Measurements from ENCODE around the gene SMO.

SMO gene

DNA sequence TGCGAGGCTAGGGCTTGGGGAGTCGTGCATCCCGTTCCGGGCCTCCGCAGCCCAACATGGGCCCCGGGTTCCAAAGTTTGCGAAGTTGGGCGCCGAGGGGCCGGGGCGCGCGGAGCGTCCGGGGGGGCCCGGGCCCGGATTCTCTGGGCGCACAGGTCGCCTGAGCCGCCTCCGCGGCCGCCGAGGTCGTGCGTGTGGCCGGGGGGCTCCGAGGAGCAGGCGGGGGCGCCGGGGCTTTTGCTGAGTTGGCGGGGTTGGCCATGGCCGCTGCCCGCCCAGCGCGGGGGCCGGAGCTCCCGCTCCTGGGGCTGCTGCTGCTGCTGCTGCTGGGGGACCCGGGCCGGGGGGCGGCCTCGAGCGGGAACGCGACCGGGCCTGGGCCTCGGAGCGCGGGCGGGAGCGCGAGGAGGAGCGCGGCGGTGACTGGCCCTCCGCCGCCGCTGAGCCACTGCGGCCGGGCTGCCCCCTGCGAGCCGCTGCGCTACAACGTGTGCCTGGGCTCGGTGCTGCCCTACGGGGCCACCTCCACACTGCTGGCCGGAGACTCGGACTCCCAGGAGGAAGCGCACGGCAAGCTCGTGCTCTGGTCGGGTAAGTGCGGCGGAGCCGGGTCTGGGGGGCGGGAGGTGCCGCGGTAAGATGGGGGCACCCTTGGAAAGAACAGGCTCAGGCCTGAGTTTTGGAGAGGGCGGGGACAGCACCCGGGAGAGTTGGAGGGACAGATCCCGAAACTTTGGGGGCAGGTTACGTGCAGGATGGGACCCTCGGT is 643 bp downstream of the SMO start:
- Mint-ChIP-seq H3K4me3 (peak overlapping the region; percentile 66), H3K36me3 (ENCODE audit: low read depth) (no peaks in the 10 kb centered on the region), H3K27ac (no peak overlapping the region), H3K9me3 (no peaks in the 10 kb centered on the region), H3K27me3 (peaks cover 52% of the 10 kb centered on the region), H3K4me1 (peaks cover 13% of the 10 kb centered on the region)
- DNase-seq, result no peak
- ATAC-seq, result peak; percentile 27

DNA sequence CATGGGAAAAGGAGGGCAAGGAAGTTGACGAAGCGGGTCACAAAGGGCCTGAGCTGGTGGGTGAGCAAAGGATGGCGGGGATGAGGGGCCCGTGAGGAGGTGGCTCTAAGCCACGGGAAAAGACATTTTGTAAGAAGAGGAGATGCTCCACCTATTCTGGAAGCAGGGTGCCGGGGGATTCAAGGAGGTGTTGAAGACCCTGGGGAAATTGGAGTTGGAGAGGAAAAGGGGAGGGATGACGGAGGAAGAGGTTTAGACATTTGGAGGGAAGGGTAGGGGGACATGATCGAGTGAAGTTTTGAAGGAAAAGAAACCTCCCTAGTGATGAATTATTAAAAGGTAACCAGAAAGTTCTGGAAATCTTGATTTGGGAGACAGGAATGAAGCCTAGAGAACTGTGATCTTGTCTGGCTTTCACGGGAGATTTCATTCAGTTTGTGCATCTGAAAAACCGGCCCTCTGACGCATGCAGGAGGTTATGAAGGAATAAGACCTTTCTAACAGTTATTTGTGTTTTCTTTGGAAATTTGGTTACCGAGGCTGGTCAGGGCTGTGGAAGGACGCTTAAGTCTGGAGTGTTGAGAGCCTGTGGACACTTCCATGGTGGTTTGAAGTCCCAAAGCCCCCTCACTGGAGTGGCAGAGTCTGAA is 1.4 kb downstream of the SMO start:
- ATAC-seq, result no peak
- Mint-ChIP-seq H3K27ac (no peak overlapping the region), H3K4me1 (peaks cover 13% of the 10 kb centered on the region), H3K9me3 (no peaks in the 10 kb centered on the region), H3K36me3 (ENCODE audit: low read depth) (no peaks in the 10 kb centered on the region), H3K27me3 (peaks cover 51% of the 10 kb centered on the region), H3K4me3 (peak overlapping the region; percentile 66)
- DNase-seq, result no peak

- Mint-ChIP-seq H3K4me3 (no peak overlapping the region), H3K4me1 (peaks cover 13% of the 10 kb centered on the region), H3K27me3 (peaks cover 44% of the 10 kb centered on the region), H3K27ac (no peak overlapping the region), H3K9me3 (no peaks in the 10 kb centered on the region), H3K36me3 (ENCODE audit: low read depth) (no peaks in the 10 kb centered on the region)
- no peak for DNase-seq
- no peak for ATAC-seq
Measured at GRCh38 chr7:129191272-129191671, 2.8 kb downstream of the SMO start.

- ATAC-seq, result no peak
- H3K9me3 Mint-ChIP-seq, result no peaks in the 10 kb centered on the region
- no peak for DNase-seq
- H3K4me3 Mint-ChIP-seq, result no peak overlapping the region
- H3K4me1 Mint-ChIP-seq, result peaks cover 8% of the 10 kb centered on the region
- H3K27me3 Mint-ChIP-seq, result peaks cover 30% of the 10 kb centered on the region
- H3K36me3 Mint-ChIP-seq (ENCODE audit: low read depth), result no peaks in the 10 kb centered on the region
- H3K27ac Mint-ChIP-seq, result no peak overlapping the region
Measured at GRCh38 chr7:129193892-129194291, 5.5 kb downstream of the SMO start.

DNA sequence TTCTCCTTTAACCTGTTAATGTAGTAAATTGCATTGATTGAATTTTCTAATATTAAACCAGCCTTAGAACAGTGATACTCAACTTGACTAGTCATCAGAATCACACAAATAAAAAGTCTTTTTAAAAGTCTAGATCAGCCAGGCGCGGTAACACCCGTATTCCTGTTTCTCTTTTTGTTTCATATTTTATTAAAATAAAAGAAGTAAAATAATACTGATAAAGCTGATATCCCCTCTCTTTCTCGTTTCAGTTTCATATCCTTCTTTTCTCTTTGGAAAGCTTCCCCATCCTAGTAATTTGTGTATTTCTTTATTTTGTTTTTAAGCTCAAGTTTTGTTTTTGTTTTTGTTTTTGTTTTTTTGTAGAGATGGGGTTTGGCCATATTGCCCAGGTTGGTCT is 9.3 kb downstream of the SMO start:
- no peak overlapping the region for H3K27ac Mint-ChIP-seq
- H3K9me3 Mint-ChIP-seq, result no peaks in the 10 kb centered on the region
- H3K4me1 Mint-ChIP-seq, result no peaks in the 10 kb centered on the region
- peaks cover 2% of the 10 kb centered on the region for H3K27me3 Mint-ChIP-seq
- ATAC-seq (no peak), DNase-seq (no peak)
- no peaks in the 10 kb centered on the region for H3K36me3 Mint-ChIP-seq (ENCODE audit: low read depth)
- H3K4me3 Mint-ChIP-seq, result no peak overlapping the region

DNA sequence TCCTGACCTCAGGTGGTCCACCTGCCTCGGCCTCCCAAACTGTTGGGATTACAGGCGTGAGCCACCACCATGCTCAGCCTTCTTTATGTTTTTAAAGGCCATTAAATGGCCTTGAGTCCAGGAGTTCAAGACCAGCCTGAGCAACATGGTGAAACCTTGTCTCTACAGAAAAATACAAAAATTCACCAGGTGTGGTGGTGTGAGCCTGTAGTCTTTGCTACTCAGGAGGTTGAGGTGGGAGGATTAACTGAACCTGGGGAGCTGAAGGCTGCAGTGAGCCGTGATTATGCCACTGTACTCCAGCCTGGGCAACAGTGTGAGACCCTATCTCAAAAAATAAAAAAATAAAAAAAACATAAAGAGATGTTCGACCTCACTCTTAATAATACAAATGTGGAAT is 11.0 kb downstream of the SMO start:
- H3K9me3 Mint-ChIP-seq, result no peaks in the 10 kb centered on the region
- ATAC-seq (no peak), DNase-seq (no peak)
- no peak overlapping the region for H3K4me3 Mint-ChIP-seq
- H3K36me3 Mint-ChIP-seq (ENCODE audit: low read depth), result no peaks in the 10 kb centered on the region
- peaks cover 2% of the 10 kb centered on the region for H3K27me3 Mint-ChIP-seq
- no peak overlapping the region for H3K27ac Mint-ChIP-seq
- H3K4me1 Mint-ChIP-seq, result no peaks in the 10 kb centered on the region

GRCh38 chr7:129202058-129202777 is 13.8 kb downstream of the SMO start:
- Mint-ChIP-seq H3K9me3 (no peaks in the 10 kb centered on the region), H3K4me1 (no peaks in the 10 kb centered on the region), H3K27me3 (peaks cover 2% of the 10 kb centered on the region), H3K36me3 (ENCODE audit: low read depth) (no peaks in the 10 kb centered on the region), H3K4me3 (no peak overlapping the region), H3K27ac (no peak overlapping the region)
- ATAC-seq, result no peak
- DNase-seq, result no peak

DNA sequence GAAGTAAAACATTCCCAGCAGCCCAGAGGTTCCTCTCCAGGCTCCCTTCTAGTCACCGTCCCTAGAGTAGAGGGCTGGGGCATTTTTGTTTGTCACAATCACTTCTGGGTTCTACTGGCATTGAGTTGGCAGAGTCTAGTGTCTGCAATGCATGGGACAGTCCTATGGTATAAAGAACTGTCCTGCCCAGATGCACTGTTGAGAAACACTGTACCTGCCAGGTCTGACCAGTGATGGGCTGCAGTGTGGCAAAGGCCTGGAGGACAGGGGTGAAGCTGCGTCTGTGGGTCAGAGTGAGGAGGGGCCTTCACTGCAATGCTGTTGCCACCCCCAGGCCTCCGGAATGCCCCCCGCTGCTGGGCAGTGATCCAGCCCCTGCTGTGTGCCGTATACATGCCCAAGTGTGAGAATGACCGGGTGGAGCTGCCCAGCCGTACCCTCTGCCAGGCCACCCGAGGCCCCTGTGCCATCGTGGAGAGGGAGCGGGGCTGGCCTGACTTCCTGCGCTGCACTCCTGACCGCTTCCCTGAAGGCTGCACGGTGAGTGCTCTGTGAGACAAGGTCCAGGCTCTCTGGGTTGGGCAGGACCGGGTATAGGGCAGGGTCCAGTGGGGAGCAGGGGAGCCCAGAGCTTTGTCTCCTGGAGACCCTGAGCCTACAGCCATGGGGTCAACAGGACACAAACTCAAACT is 14.8 kb downstream of the SMO start:
- Mint-ChIP-seq H3K4me3 (no peak overlapping the region), H3K36me3 (ENCODE audit: low read depth) (no peaks in the 10 kb centered on the region), H3K27me3 (peaks cover 2% of the 10 kb centered on the region), H3K9me3 (no peaks in the 10 kb centered on the region), H3K27ac (no peak overlapping the region), H3K4me1 (no peaks in the 10 kb centered on the region)
- DNase-seq, result no peak
- no peak for ATAC-seq

GRCh38 chr7:129205126-129205818 is 16.8 kb downstream of the SMO start:
- DNase-seq (no peak), ATAC-seq (no peak)
- Mint-ChIP-seq H3K36me3 (ENCODE audit: low read depth) (no peaks in the 10 kb centered on the region), H3K4me3 (no peak overlapping the region), H3K27me3 (no peaks in the 10 kb centered on the region), H3K27ac (no peak overlapping the region), H3K4me1 (no peaks in the 10 kb centered on the region), H3K9me3 (no peaks in the 10 kb centered on the region)

- Mint-ChIP-seq H3K4me3 (no peak overlapping the region), H3K27ac (no peak overlapping the region), H3K9me3 (no peaks in the 10 kb centered on the region), H3K4me1 (no peaks in the 10 kb centered on the region), H3K27me3 (no peaks in the 10 kb centered on the region), H3K36me3 (ENCODE audit: low read depth) (no peaks in the 10 kb centered on the region)
- DNase-seq (no peak), ATAC-seq (no peak)
Measured at GRCh38 chr7:129205987-129206785, 17.8 kb downstream of the SMO start.

- Mint-ChIP-seq H3K9me3 (no peaks in the 10 kb centered on the region), H3K4me1 (no peaks in the 10 kb centered on the region), H3K27ac (no peak overlapping the region), H3K36me3 (ENCODE audit: low read depth) (no peaks in the 10 kb centered on the region), H3K27me3 (no peaks in the 10 kb centered on the region), H3K4me3 (no peak overlapping the region)
- DNase-seq (no peak), ATAC-seq (no peak)
Measured at GRCh38 chr7:129208667-129209066, 20.2 kb downstream of the SMO start.

GRCh38 chr7:129209067-129209926 is 20.9 kb downstream of the SMO start:
- H3K4me1 Mint-ChIP-seq, result no peaks in the 10 kb centered on the region
- no peak overlapping the region for H3K4me3 Mint-ChIP-seq
- no peaks in the 10 kb centered on the region for H3K9me3 Mint-ChIP-seq
- H3K36me3 Mint-ChIP-seq (ENCODE audit: low read depth), result no peaks in the 10 kb centered on the region
- no peak overlapping the region for H3K27ac Mint-ChIP-seq
- DNase-seq (no peak), ATAC-seq (no peak)
- no peaks in the 10 kb centered on the region for H3K27me3 Mint-ChIP-seq

Measured in activated naive CD8-positive, alpha-beta T cell treated with anti-CD3 and anti-CD28 coated beads, Interleukin-2, amount 50 U/mL, for 24 hours (primary cell).